HEK293 (cell line): ENCODE measurements around the gene UCP3.
A peak's percentile ranks its signal among the peaks of the same experiment; 100 is the strongest.

Experiments used
- AEBP2 ChIP-seq: fragments of 450-650 bp; formaldehyde crosslinking; IDR thresholded peaks from 2 replicates; pipeline ENCODE4 v1.5.1; 2016; ENCODE audit warnings: missing biosample characterization, missing genetic modification characterization, borderline replicate concordance
- GLIS2 ChIP-seq: fragments of 450-650 bp; formaldehyde crosslinking; IDR thresholded peaks from 2 replicates; pipeline ENCODE4 v1.5.1; 2016; ENCODE audit warnings: missing biosample characterization, missing genetic modification characterization
- HOXA7 ChIP-seq: sonication (generic); formaldehyde crosslinking; IDR thresholded peaks from 2 replicates; pipeline ENCODE4 v1.8.1; 2022; ENCODE audit warnings: missing genetic modification reagents, borderline replicate concordance
- IKZF3 ChIP-seq: fragments of 450-650 bp; IDR thresholded peaks from 2 replicates; pipeline ENCODE4 v1.5.0; 2018; ENCODE audit warnings: missing biosample characterization, mild to moderate bottlenecking, missing genetic modification characterization, moderate library complexity
- KLF10 ChIP-seq: fragments of 450-650 bp; IDR thresholded peaks from 2 replicates; pipeline ENCODE4 v1.5.1; 2018; ENCODE audit warnings: missing biosample characterization, mild to moderate bottlenecking, missing genetic modification characterization
- KLF16 ChIP-seq: fragments of 450-650 bp; formaldehyde crosslinking; IDR thresholded peaks from 2 replicates; pipeline ENCODE4 v1.5.1; 2017; ENCODE audit warnings: missing biosample characterization, missing genetic modification characterization
- KLF7 ChIP-seq: fragments of 450-650 bp; formaldehyde crosslinking; IDR thresholded peaks from 2 replicates; pipeline ENCODE4 v1.5.1; 2016; ENCODE audit warnings: missing biosample characterization, missing genetic modification characterization, borderline replicate concordance
- OVOL3 ChIP-seq: fragments of 450-650 bp; formaldehyde crosslinking; IDR thresholded peaks from 2 replicates; pipeline ENCODE4 v1.5.1; 2016; ENCODE audit warnings: missing biosample characterization, missing genetic modification characterization
- PRDM6 ChIP-seq: fragments of 450-650 bp; formaldehyde crosslinking; IDR thresholded peaks from 2 replicates; pipeline ENCODE4 v1.5.1; 2017; ENCODE audit warnings: missing biosample characterization, missing genetic modification characterization
- SALL2 ChIP-seq: fragments of 450-650 bp; formaldehyde crosslinking; IDR thresholded peaks from 2 replicates; pipeline ENCODE4 v1.5.0; 2017; ENCODE audit warnings: missing biosample characterization, mild to moderate bottlenecking, missing genetic modification characterization, borderline replicate concordance
- SCRT2 ChIP-seq: fragments of 450-650 bp; formaldehyde crosslinking; IDR thresholded peaks from 2 replicates; pipeline ENCODE4 v1.5.1; 2016; ENCODE audit warnings: missing biosample characterization, missing genetic modification characterization
- SP7 ChIP-seq: fragments of 450-650 bp; formaldehyde crosslinking; IDR thresholded peaks from 2 replicates; pipeline ENCODE4 v1.5.1; 2016; ENCODE audit warnings: missing biosample characterization, missing genetic modification characterization
- ZBTB21 ChIP-seq: fragments of 450-650 bp; formaldehyde crosslinking; IDR thresholded peaks from 2 replicates; pipeline ENCODE4 v1.5.1; 2017; ENCODE audit warnings: missing biosample characterization, missing genetic modification characterization
- ZBTB44 ChIP-seq: fragments of 450-650 bp; IDR thresholded peaks from 2 replicates; pipeline ENCODE4 v1.5.1; 2018; ENCODE audit warnings: missing biosample characterization, mild to moderate bottlenecking, missing genetic modification characterization
- ZBTB48 ChIP-seq: fragments of 450-650 bp; formaldehyde crosslinking; IDR thresholded peaks from 2 replicates; pipeline ENCODE4 v1.5.1; 2016; ENCODE audit warnings: missing biosample characterization, missing genetic modification characterization
- ZBTB6 ChIP-seq: fragments of 450-650 bp; formaldehyde crosslinking; IDR thresholded peaks from 2 replicates; pipeline ENCODE4 v1.5.1; 2017; ENCODE audit warnings: missing biosample characterization, missing genetic modification characterization
- ZBTB8A ChIP-seq: fragments of 450-650 bp; formaldehyde crosslinking; IDR thresholded peaks from 2 replicates; pipeline ENCODE4 v1.5.1; 2016; ENCODE audit warnings: missing biosample characterization, missing genetic modification characterization
- ZFHX2 ChIP-seq: fragments of 450-650 bp; formaldehyde crosslinking; conservative IDR thresholded peaks from 2 replicates; pipeline ENCODE4 v1.5.1; 2016; ENCODE audit warnings: missing biosample characterization, missing genetic modification characterization
- ZFP41 ChIP-seq: fragments of 450-650 bp; formaldehyde crosslinking; IDR thresholded peaks from 2 replicates; pipeline ENCODE4 v1.5.1; 2016; ENCODE audit warnings: missing biosample characterization, missing genetic modification characterization, borderline replicate concordance
- ZNF132 ChIP-seq: fragments of 450-650 bp; formaldehyde crosslinking; IDR thresholded peaks from 2 replicates; pipeline ENCODE4 v1.5.1; 2017; ENCODE audit warnings: missing biosample characterization, missing genetic modification characterization, borderline replicate concordance
- ZNF214 ChIP-seq: fragments of 450-650 bp; formaldehyde crosslinking; IDR thresholded peaks from 2 replicates; pipeline ENCODE4 v1.5.1; 2017; ENCODE audit warnings: missing biosample characterization, mild to moderate bottlenecking, missing genetic modification characterization, borderline replicate concordance
- ZNF221 ChIP-seq: fragments of 450-650 bp; formaldehyde crosslinking; IDR thresholded peaks from 2 replicates; pipeline ENCODE4 v1.5.1; 2017; ENCODE audit warnings: missing biosample characterization, missing genetic modification characterization, borderline replicate concordance
- ZNF266 ChIP-seq: fragments of 450-650 bp; formaldehyde crosslinking; IDR thresholded peaks from 2 replicates; pipeline ENCODE4 v1.5.1; 2016; ENCODE audit warnings: missing biosample characterization, missing genetic modification characterization, low read depth
- ZNF280D ChIP-seq: fragments of 450-650 bp; formaldehyde crosslinking; IDR thresholded peaks from 2 replicates; pipeline ENCODE4 v1.5.1; 2016; ENCODE audit warnings: missing biosample characterization, missing genetic modification characterization
- ZNF311 ChIP-seq: fragments of 450-650 bp; formaldehyde crosslinking; IDR thresholded peaks from 2 replicates; pipeline ENCODE4 v1.5.1; 2017; ENCODE audit warnings: missing biosample characterization, missing genetic modification characterization, borderline replicate concordance
- ZNF341 ChIP-seq: fragments of 450-650 bp; formaldehyde crosslinking; IDR thresholded peaks from 2 replicates; pipeline ENCODE4; 2016; ENCODE audit warnings: low read depth, missing biosample characterization, missing genetic modification characterization
- ZNF350 ChIP-seq: fragments of 450-650 bp; formaldehyde crosslinking; IDR thresholded peaks from 2 replicates; pipeline ENCODE4 v1.5.0; 2017; ENCODE audit warnings: missing biosample characterization, mild to moderate bottlenecking, missing genetic modification characterization
- ZNF530 ChIP-seq: fragments of 450-650 bp; formaldehyde crosslinking; IDR thresholded peaks from 2 replicates; pipeline ENCODE4 v1.5.1; 2016; ENCODE audit warnings: low read depth, missing biosample characterization, missing genetic modification characterization
- ZNF585B ChIP-seq: fragments of 450-650 bp; formaldehyde crosslinking; IDR thresholded peaks from 2 replicates; pipeline ENCODE4 v1.5.1; 2016; ENCODE audit warnings: missing biosample characterization, missing genetic modification characterization
- ZNF596 ChIP-seq: fragments of 450-650 bp; IDR thresholded peaks from 2 replicates; pipeline ENCODE4 v1.5.0; 2018; ENCODE audit warnings: missing biosample characterization, mild to moderate bottlenecking, missing genetic modification characterization, moderate library complexity
- ZSCAN16 ChIP-seq: fragments of 450-650 bp; formaldehyde crosslinking; IDR thresholded peaks from 2 replicates; pipeline ENCODE4 v1.5.1; 2016; ENCODE audit warnings: missing biosample characterization, missing genetic modification characterization

UCP3 gene

GRCh38 chr11:73982990-73983740 lies 25.7 kb downstream of the UCP3 start (continued):
- TF ChIP-seq SCRT2 (tag by site-specific recombination) = peak; percentile 100
- TF ChIP-seq GLIS2 (tag by site-specific recombination) = peak; percentile 99
- TF ChIP-seq ZNF530 (tag by site-specific recombination) = no peak
- no peak for TF ChIP-seq ZNF311 (tag by site-specific recombination)
- peak; percentile 82 for TF ChIP-seq KLF10
- TF ChIP-seq HOXA7 (CRISPR knock-in tag) = no peak
- TF ChIP-seq KLF16 (tag by site-specific recombination) = peak; percentile 83
- TF ChIP-seq SALL2 (tag by site-specific recombination) = no peak
- no peak for TF ChIP-seq AEBP2 (tag by site-specific recombination)
- no peak for TF ChIP-seq ZNF132 (tag by site-specific recombination)
- TF ChIP-seq ZBTB8A (tag by site-specific recombination) = peak; percentile 89
- TF ChIP-seq ZNF280D = no peak
- TF ChIP-seq PRDM6 (tag by site-specific recombination) = no peak
- TF ChIP-seq ZNF214 (tag by site-specific recombination) = no peak
- no peak for TF ChIP-seq ZFP41 (tag by site-specific recombination)
- TF ChIP-seq ZNF350 (tag by site-specific recombination) = no peak
- 0 out of 2 replicates have a peak, but pooled peaks have one; percentile 16 for TF ChIP-seq OVOL3 (tag by site-specific recombination)
- no peak for TF ChIP-seq ZBTB44 (tag by site-specific recombination)
- TF ChIP-seq ZNF266 (tag by site-specific recombination) = no peak
- TF ChIP-seq ZBTB21 (tag by site-specific recombination) = no peak
- TF ChIP-seq ZFHX2 (tag by site-specific recombination) = peak; percentile 41; the same call in 1 of the 2 replicates
- no peak for TF ChIP-seq ZNF585B (tag by site-specific recombination)
- no peak for TF ChIP-seq ZSCAN16 (tag by site-specific recombination)
- peak; percentile 81 for TF ChIP-seq IKZF3
- peak; percentile 98 for TF ChIP-seq ZBTB48 (tag by site-specific recombination)
- TF ChIP-seq ZNF221 = no peak
- TF ChIP-seq SP7 (tag by site-specific recombination) = peak; percentile 87
- TF ChIP-seq ZNF341 = peak; percentile 97
- no peak for TF ChIP-seq ZNF596
- TF ChIP-seq KLF7 (tag by site-specific recombination) = peak; percentile 92
- 0 out of 2 replicates have a peak, but pooled peaks have one; percentile 16 for TF ChIP-seq ZBTB6
